ENCODE results near the gene PITX1.

PITX1 gene

GRCh38 chr5:135027266-135027696 lies 6.7 kb downstream of the PITX1 start:
- no peak for TF ChIP-seq CTCF (IDR thresholded peaks at IDR 0.05; ENCODE audit: low read depth, low read length)
- H3K4me1 ChIP-seq, result no peaks in the 10 kb centered on the region
- no peak overlapping the region for H3K4me3 ChIP-seq (ENCODE audit: low read depth, low read length)
- DNase-seq, result no peak
- H3K36me3 ChIP-seq, result no peaks in the 10 kb centered on the region
- peaks cover 50% of the 10 kb centered on the region for H3K27me3 ChIP-seq
- peaks cover 3% of the 10 kb centered on the region; the same call in 1 of the 2 replicates for H3K9me3 ChIP-seq

- Histone ChIP-seq H3K4me3 (ENCODE audit: low read depth, low read length) (no peak overlapping the region), H3K9me3 (peaks cover 3% of the 10 kb centered on the region; the same call in 1 of the 2 replicates), H3K4me1 (no peaks in the 10 kb centered on the region), H3K27me3 (peaks cover 45% of the 10 kb centered on the region), H3K36me3 (no peaks in the 10 kb centered on the region)
- TF ChIP-seq CTCF (IDR thresholded peaks at IDR 0.05; ENCODE audit: low read depth, low read length), result 0 out of 2 replicates have a peak, but pooled peaks have one; percentile 4
- no peak for DNase-seq
These were observed 7.3 kb downstream of the PITX1 start for GRCh38 chr5:135026645-135027265.

- Histone ChIP-seq H3K4me1 (no peaks in the 10 kb centered on the region), H3K36me3 (no peaks in the 10 kb centered on the region), H3K4me3 (ENCODE audit: low read depth, low read length) (no peak overlapping the region), H3K27me3 (peaks cover 37% of the 10 kb centered on the region), H3K9me3 (peaks cover 3% of the 10 kb centered on the region; the same call in 1 of the 2 replicates)
- TF ChIP-seq CTCF (IDR thresholded peaks at IDR 0.05; ENCODE audit: low read depth, low read length), result no peak
- no peak for DNase-seq
These were observed 8.0 kb downstream of the PITX1 start for GRCh38 chr5:135025730-135026644.

- no peak for TF ChIP-seq CTCF (IDR thresholded peaks at IDR 0.05; ENCODE audit: low read depth, low read length)
- peak; percentile 3 for DNase-seq
- H3K4me3 ChIP-seq (ENCODE audit: low read depth, low read length), result no peak overlapping the region
- peaks cover 3% of the 10 kb centered on the region; the same call in 1 of the 2 replicates for H3K9me3 ChIP-seq
- no peaks in the 10 kb centered on the region for H3K36me3 ChIP-seq
- H3K27me3 ChIP-seq, result peaks cover 29% of the 10 kb centered on the region
- no peaks in the 10 kb centered on the region for H3K4me1 ChIP-seq
These were observed 8.9 kb downstream of the PITX1 start for GRCh38 chr5:135024956-135025729.

DNA sequence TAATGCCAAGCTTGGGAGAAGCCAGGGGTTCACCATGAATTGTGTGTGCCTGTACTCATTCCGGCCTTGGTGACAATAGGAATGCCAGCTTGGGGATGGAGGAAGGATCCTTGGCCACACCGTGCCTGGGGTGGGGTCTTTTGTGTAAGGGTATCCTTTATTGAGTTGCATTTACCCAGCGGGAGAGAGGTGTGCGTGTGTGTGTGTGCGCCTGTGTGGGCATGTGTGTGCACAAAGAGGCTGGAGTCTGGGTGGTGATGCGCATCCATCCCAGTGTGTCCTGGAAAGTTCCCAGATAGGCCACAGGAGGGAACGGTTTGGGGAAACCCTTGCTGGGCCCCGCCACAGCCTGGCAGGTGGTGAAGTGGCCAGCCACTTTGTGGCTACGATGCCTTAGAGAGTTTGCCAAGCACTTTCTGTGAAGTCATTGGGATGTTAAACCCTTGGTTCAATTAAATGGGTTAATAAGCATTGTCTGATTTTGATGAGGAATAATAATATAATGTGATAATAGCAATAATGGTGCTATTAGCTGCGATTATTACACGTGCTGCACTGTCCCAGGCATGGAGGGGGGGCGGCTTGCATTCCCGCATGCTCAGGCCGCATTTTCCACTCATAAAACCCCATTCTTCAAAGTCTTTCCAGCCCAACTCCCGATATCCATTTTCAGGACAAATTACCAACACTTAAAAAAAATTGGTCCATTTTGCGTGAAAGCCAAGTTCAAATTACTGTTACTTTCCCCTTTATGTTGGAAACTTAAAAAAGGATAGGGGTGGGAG lies 13.7 kb downstream of the PITX1 start:
- Histone ChIP-seq H3K27me3 (no peaks in the 10 kb centered on the region), H3K4me3 (ENCODE audit: low read depth, low read length) (no peak overlapping the region), H3K9me3 (no peaks in the 10 kb centered on the region), H3K4me1 (no peaks in the 10 kb centered on the region), H3K36me3 (no peaks in the 10 kb centered on the region)
- TF ChIP-seq CTCF (IDR thresholded peaks at IDR 0.05; ENCODE audit: low read depth, low read length), result peak; percentile 29
- no peak for DNase-seq
